Epithelial cell of proximal tubule (primary cell): ENCODE results near the gene SLX9. TPM values are rescaled to one million over a fixed set of nuclear protein-coding genes. Genes with fewer than 3 reads are reported as not detected.

Source experiments
- DNase-seq: peaks from one replicate; pipeline ENCODE4 v3.0.0-alpha.2; 2011; ENCODE audit warnings: low read depth
- H3K4me3 ChIP-seq: 2 replicates; pipeline ENCODE4 v1.5.1; 2011; ENCODE audit warnings: low read depth, mild to moderate bottlenecking, low read length
- CTCF ChIP-seq: conservative IDR thresholded peaks from 2 replicates; pipeline ENCODE4 v1.5.1; 2012; ENCODE audit warnings: low read depth, mild to moderate bottlenecking, low read length
- total RNA-seq: library from RNA; depleted of rRNA; stranded (reverse); fragments of >200 nt; gene quantifications from 2 replicates; pipeline ENCODE4 v1.2.3, GENCODE V29; 2015

The SLX9 gene
- total RNA-seq, 1 donor from 2014 or later: 52.1 TPM

DNA sequence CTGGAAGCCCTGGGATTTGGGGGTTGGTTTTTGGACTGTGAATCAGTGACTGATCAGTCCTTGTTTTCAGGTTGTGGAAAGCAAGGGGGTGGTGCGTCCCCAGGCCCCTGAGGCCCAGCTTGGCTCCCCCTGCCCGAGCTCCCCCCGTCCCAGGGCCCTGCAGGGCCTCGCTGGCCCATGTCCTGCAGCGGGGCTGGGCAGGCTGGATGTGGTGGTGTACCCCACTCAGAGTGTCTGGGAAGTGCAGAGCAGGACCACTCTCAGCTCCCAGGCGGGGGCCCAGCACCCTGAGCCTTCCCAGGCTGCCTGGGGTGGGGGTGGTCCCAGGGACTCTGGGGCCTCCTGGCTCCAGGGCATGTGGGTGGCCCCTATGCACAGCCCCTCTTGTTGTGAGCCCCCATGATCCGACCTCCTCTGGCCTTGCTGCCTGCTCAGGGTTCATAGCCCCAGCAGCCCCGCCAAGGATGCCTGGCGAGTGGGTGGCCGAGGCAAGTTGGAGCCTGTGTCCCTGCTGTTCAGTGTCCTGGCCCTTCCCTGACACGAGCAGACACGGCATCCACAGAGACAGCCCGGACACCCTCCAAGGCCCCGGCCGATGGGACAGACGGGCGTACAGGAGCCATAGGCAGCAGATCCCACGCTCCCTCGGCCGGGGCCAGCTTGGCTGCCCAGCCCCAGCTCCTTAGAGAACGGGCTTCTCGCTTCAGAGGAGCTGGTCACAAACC lies 37.9 kb downstream of the SLX9 start:
- no peak for TF ChIP-seq CTCF

GRCh38 chr21:44979687-44980561 lies 40.1 kb downstream of the SLX9 start:
- no peak for TF ChIP-seq CTCF
- no peak overlapping the region for H3K4me3 ChIP-seq
- DNase-seq: no peak

More for the DNA sequence above, 37.9 kb downstream of the SLX9 start:
- H3K4me3 ChIP-seq: no peak overlapping the region
- no peak for DNase-seq

- DNase-seq: no peak
- H3K4me3 ChIP-seq: no peak overlapping the region
- no peak for TF ChIP-seq CTCF
Observed at GRCh38 chr21:44980562-44981489, 41.0 kb downstream of the SLX9 start.

GRCh38 chr21:44982558-44983250 lies 42.9 kb downstream of the SLX9 start:
- no peak for TF ChIP-seq CTCF
- no peak overlapping the region for H3K4me3 ChIP-seq
- no peak for DNase-seq

DNA sequence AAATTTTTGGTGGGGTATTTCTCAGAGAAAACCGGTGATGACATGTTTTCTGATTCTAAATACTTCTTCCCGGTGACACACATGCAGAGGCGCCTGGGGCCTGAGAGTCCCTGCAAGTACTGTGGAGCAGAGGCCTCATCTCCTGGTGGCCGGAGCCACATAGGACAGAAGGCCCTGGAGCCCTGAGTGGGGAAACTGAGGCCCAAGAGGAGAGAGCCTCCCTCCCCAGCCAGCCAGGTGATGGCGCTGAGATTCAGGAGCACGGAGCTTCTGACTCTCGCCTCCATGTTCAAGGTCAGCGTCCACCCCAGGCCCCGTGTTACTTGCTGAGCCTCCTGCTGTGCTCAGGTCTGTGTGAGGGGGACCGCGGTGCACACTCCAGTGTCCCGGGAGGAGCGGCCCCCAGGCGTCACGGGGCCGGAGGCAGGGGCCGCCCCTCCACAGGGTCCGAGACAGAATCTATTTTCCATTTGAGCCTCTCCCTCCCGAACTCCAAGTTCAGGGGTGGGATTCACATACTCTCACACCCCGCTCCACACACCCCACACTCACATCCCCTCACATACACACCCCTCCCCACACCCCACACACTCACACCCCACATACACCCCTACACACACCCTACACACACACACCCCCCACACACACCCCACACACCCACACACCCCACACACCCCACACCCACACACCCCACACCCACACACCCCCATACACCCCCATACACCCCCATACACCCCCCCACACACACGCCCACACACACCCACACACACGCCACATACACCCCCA lies 43.8 kb downstream of the SLX9 start:
- no peak for TF ChIP-seq CTCF
- H3K4me3 ChIP-seq: no peak overlapping the region

GRCh38 chr21:44984428-44984791 lies 44.6 kb downstream of the SLX9 start:
- TF ChIP-seq CTCF: no peak
- DNase-seq: no peak
- H3K4me3 ChIP-seq: no peak overlapping the region

More for the DNA sequence above, 43.8 kb downstream of the SLX9 start:
- no peak for DNase-seq
